ENCODE results near the gene SELENOK. TPM values are rescaled to one million over a fixed set of nuclear protein-coding genes. Genes with fewer than 3 reads are reported as not detected.
A peak's percentile ranks its signal among the peaks of the same experiment; 100 is the strongest.

SELENOK gene
- total RNA-seq, 1 donor from 2014 or later, result 54.6 TPM

GRCh38 chr3:53845881-53846133, 45.9 kb downstream of the SELENOK start:
- DNase-seq (ENCODE audit: low spot score), result no peak
- intact Hi-C loops (cut with DNase I), result no loop called here
- no peak for ATAC-seq

GRCh38 chr3:53845103-53845880, 46.4 kb downstream of the SELENOK start:
- peak; percentile 57 for ATAC-seq
- DNase-seq (ENCODE audit: low spot score), result peak; percentile 77
- intact Hi-C loops (cut with DNase I), result no loop called here

DNA sequence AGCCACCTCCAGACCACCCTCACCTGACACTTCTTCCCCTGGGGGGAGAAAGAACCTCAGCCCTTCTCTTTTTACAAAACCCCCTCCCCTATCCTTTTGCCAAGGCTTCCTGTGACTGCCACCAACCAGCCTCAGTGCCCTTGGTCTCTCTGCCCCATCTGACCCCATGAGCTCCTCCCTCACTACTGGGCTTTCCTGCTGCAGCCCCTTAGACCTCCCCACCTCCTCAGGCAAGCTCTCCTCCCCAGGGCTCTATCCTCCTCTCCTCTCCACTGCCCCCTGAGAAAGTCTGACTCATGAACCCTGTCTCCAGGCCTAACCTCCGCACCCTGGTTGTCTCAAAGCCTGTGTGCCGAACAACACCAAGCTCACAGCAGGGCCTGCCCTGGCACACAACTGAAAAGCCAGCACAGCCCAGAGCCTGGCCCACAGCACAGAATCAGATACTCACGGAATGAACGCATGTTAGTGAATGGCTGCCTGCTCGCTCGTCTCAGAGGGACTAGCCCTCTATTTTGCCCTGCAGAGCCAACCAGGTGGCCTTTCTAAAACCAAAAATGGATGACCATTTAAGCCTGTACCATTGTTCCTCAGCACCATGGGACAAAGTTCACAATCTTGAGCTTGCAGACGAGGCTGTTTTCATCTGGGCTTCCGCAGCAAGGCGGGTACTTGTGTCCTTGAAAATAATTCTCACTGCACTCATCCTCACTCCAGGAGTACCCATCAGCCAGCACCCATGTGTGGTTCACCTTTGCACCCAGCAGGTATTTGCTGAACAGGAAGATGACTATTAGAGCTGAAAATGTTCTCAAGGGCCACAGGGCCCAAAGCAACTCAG, 47.2 kb downstream of the SELENOK start:
- DNase-seq (ENCODE audit: low spot score) (no peak), ATAC-seq (no peak)
- intact Hi-C loops (cut with DNase I), result no loop called here

DNA sequence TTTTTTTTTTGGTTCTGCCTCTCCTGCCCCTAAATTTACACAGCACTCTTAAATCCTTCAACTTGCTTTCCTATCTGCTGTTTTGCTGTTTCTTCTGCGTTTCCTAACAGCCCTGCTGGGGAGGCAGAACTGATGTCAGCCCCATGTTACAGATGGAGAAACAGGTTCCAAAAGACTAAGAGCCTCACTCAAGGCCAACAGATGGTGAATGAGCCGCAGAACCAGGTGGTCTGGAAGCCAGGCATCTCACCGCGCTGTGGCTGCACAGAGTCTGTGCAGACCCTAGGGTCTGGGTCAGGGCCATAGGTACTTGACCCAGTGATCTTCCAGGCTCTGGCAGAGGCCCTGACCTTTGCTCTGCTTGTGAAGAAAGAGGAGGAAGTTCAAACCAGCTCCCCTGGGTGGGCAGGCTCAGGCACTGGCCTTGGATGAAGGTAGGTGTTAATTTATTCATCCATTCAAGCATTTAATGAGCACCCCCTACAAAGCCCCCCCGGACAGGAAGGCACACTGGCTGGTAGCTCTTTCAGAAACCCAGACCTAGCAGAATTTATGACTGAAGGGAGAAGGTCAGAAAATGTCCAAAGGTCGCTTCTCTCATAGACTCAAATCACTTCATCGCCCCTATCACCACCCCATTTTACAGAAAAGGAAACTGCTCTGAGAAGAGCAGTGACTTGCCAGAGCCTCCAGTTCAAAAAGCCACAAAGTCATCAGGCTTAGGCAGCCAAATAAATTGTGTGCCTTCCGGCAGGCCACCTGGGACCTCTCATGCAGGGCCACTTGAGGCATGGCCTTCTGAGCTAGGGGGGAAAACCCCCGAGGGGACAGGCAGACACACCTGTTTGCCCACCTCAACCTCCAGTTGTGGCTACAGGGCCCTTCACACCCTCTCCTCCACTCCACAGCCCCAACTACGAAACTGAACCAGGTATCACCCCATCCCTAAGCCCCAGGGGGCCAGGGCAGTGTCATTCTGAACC, 48.2 kb downstream of the SELENOK start:
- peak; percentile 37 for ATAC-seq

GRCh38 chr3:53842436-53843194, 49.0 kb downstream of the SELENOK start:
- peak; percentile 82 for ATAC-seq
- DNase-seq (ENCODE audit: low spot score), result peak; percentile 80
- intact Hi-C loops (cut with DNase I), result no loop called here

More for the DNA sequence above, 48.2 kb downstream of the SELENOK start:
- DNase-seq (ENCODE audit: low spot score), result no peak
- intact Hi-C loops (cut with DNase I), result no loop called here

GRCh38 chr3:53841296-53841695, 50.4 kb downstream of the SELENOK start:
- no peak for ATAC-seq
- no peak for DNase-seq (ENCODE audit: low spot score)
- intact Hi-C loops (cut with DNase I), result no loop called here

- ATAC-seq (no peak), DNase-seq (ENCODE audit: low spot score) (no peak)
- intact Hi-C loops (cut with DNase I), result no loop called here
These were observed 54.3 kb downstream of the SELENOK start for GRCh38 chr3:53837331-53837730.

- ATAC-seq (no peak), DNase-seq (ENCODE audit: low spot score) (no peak)
- intact Hi-C loops (cut with DNase I), result no loop called here
These were observed 55.4 kb downstream of the SELENOK start for GRCh38 chr3:53836084-53836872.

DNA sequence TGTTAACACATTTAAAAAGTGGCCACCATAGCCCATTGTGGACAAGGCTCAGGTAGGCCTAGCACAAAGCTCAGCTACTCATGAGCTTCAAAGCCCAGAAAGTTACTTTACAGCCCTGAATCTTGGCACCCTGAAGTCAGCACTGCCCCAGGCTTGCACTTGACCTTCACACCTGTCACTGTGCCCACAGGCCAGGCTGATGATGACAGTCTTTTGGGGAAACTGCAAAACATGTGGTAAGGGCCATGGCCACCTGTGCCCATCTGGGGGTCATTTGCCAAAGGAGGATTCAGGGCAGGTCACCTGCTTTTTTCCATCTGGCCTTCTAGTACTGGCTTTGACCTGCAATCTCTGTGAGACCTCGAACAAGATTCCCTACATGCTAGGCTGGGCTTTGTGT, 56.4 kb downstream of the SELENOK start:
- ATAC-seq (no peak), DNase-seq (ENCODE audit: low spot score) (no peak)
- intact Hi-C loops (cut with DNase I), result no loop called here

DNA sequence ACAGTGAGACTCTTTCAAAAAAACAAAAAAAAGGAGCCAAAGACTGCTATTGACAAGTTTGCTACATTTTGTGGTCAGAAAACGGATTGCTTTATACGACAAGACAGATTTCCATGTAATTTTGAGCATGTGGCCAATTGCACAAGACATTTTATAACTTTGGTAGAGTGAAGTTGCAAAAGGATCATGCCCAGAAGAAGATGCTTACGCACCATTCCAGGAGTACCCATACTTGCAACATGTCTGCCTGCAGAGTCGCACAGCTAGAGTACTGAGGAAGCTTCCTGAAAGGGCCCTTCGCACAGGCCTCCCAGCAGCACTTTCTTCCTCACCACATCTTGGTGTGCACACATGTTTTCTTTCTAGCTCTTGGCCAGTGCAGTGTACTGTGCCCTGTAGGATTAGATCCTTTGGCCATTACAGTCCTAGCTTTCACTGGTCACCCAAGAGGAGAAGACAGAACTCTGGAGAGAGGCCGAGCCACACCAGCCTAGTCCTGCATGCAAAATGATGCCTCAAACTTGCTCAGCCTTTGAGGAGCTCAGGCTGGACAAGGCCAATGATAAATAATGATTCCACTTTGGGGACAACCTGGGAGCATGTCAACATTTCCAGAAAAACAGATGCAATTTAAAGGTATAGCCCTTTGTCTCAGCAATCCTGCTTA, 57.1 kb downstream of the SELENOK start:
- DNase-seq (ENCODE audit: low spot score) (no peak), ATAC-seq (no peak)
- intact Hi-C loops (cut with DNase I), result no loop called here

Other genes starting within 250 kb of the SELENOK start
- gene CHDH, start 45.4 kb downstream of the SELENOK start, total RNA-seq, result 7.3 TPM
- gene IL17RB, start 45.3 kb downstream of the SELENOK start, total RNA-seq, result 5.1 TPM
- gene ACTR8, start 9.7 kb downstream of the SELENOK start, total RNA-seq, result 25.8 TPM
- gene CACNA2D3, start 230.7 kb upstream of the SELENOK start, total RNA-seq, result 6.9 TPM

Measured in sciatic nerve (tissue), 2 donors.